LNCaP clone FGC (cell line): ENCODE data around the gene BCL11A.

Experiments
- DNase-seq: peaks from one replicate; pipeline ENCODE4 v3.0.0-alpha.2; 2011; ENCODE audit warnings: low read depth
- H3K4me3 ChIP-seq: 2 replicates; pipeline ENCODE4 v1.5.1; 2011; ENCODE audit warnings: mild to moderate bottlenecking, low read depth, low read length, control low read depth
- CTCF ChIP-seq: IDR thresholded peaks from 2 replicates; pipeline ENCODE4 v1.5.1; 2012; ENCODE audit warnings: mild to moderate bottlenecking; ENCODE audit not compliant: control insufficient read depth, insufficient read depth; ENCODE audit errors: extremely low read depth

BCL11A gene

GRCh38 chr2:60486067-60486466, 67.4 kb downstream of the BCL11A start:
- no peak overlapping the region for H3K4me3 ChIP-seq
- DNase-seq: no peak
- no peak for TF ChIP-seq CTCF

- no peak for TF ChIP-seq CTCF
- DNase-seq: no peak
- H3K4me3 ChIP-seq: no peak overlapping the region
Measured at GRCh38 chr2:60485550-60485949, 67.9 kb downstream of the BCL11A start.

- no peak overlapping the region for H3K4me3 ChIP-seq
- DNase-seq: no peak
- no peak for TF ChIP-seq CTCF
Measured at GRCh38 chr2:60485055-60485454, 68.4 kb downstream of the BCL11A start.

GRCh38 chr2:60484133-60484645, 69.3 kb downstream of the BCL11A start:
- DNase-seq: no peak
- TF ChIP-seq CTCF: no peak
- H3K4me3 ChIP-seq: no peak overlapping the region

GRCh38 chr2:60483401-60483800, 70.1 kb downstream of the BCL11A start:
- H3K4me3 ChIP-seq: no peak overlapping the region
- no peak for DNase-seq
- no peak for TF ChIP-seq CTCF

- H3K4me3 ChIP-seq: no peak overlapping the region
- no peak for DNase-seq
- TF ChIP-seq CTCF: no peak
Measured at GRCh38 chr2:60482222-60482621, 71.2 kb downstream of the BCL11A start.

- no peak for DNase-seq
- no peak overlapping the region for H3K4me3 ChIP-seq
- TF ChIP-seq CTCF: no peak
Measured at GRCh38 chr2:60481257-60481656, 72.2 kb downstream of the BCL11A start.
